ENCODE results near the gene RGS7. TPM values are rescaled to one million over a fixed set of nuclear protein-coding genes. Genes with fewer than 3 reads are reported as not detected.

The RGS7 gene
- total RNA-seq, 1 donor, result 0.36 TPM

GRCh38 chr1:240732390-240732789 lies 624.6 kb downstream of the RGS7 start:
- no peak overlapping the region for H2AFZ ChIP-seq (ENCODE audit: low read length)
- DNase-seq (ENCODE audit: insufficient read length, low spot score, missing footprints), result peak; percentile 85
- TF ChIP-seq CTCF (IDR thresholded peaks at IDR 0.05; ENCODE audit: extremely low read depth, low read depth, low read length), result peak; percentile 71

More at GRCh38 chr1:240732390-240732789, 624.6 kb downstream of the RGS7 start:
- no peaks in the 10 kb centered on the region for H4K20me1 ChIP-seq (ENCODE audit: insufficient read depth, low read length)
- no peak overlapping the region for H3K4me2 ChIP-seq (ENCODE audit: insufficient read depth, low read length)
- H3K27ac ChIP-seq (ENCODE audit: low read depth, low read length), result no peak overlapping the region
- H3K27me3 ChIP-seq (ENCODE audit: insufficient read depth, low read length), result no peaks in the 10 kb centered on the region
- H3K4me1 ChIP-seq (ENCODE audit: insufficient read depth, low read length), result peaks cover 11% of the 10 kb centered on the region
- no peaks in the 10 kb centered on the region for H3K36me3 ChIP-seq (ENCODE audit: insufficient read depth, low read length)
- no peaks in the 10 kb centered on the region for H3K9me3 ChIP-seq (ENCODE audit: low read depth, low read length)
- H3K4me3 ChIP-seq (ENCODE audit: insufficient read depth, low read length), result no peak overlapping the region
- H3K79me2 ChIP-seq (ENCODE audit: insufficient read depth, low read length), result no peaks in the 10 kb centered on the region

Small RNAs within 50 kb of the gene (small RNA-seq; reads per million reads assigned to genes)
- gene MIR3123, result not detected

Other genes with a start within 250 kb of the RGS7 start
- 95.2 and 97.8 TPM in 2 replicates for gene FH, start 162.6 kb upstream of the RGS7 start, total RNA-seq
- under 0.01 and 0.36 TPM in 2 replicates for gene KMO, start 175.2 kb upstream of the RGS7 start, total RNA-seq

Measured in osteoblast (primary cell).